ENCODE measurements around the gene ADAM23. TPM values are rescaled to one million over a fixed set of nuclear protein-coding genes. Genes with fewer than 3 reads are reported as not detected.

ADAM23 gene
- total and polyA plus RNA-seq, 2 of the 13 experiments (the other 11 are each of a cell fraction or from before 2014, with no cell fraction given), result 0.04 TPM; not detected in 1

- no peak for ATAC-seq
- POLR2A ChIA-PET, result no interaction called here
- Histone ChIP-seq H3K4me2 (ENCODE audit: low read depth, low read length) (no peak overlapping the region), H3K4me3 (replicated peaks in 1 of 3; ENCODE audit: insufficient read depth in 1 of 3, low read depth in 2 of 3, low read length in 3 of 3) (no peak overlapping the region), H3K27me3 (ENCODE audit: control insufficient read depth in 1 of 2, insufficient read depth in 2 of 2, low read length in 2 of 2) (no peaks in the 10 kb centered on the region; a peak in 1 of 5 replicates), H3K4me1 (ENCODE audit: insufficient read depth, low read length) (peaks cover 13% of the 10 kb centered on the region), H3K9me3 (ENCODE audit: low read length) (no peaks in the 10 kb centered on the region), H4K20me1 (ENCODE audit: insufficient read depth, low read length) (no peaks in the 10 kb centered on the region), H3K9ac (ENCODE audit: insufficient read depth, low read depth, low read length) (no peak overlapping the region), H3K79me2 (ENCODE audit: insufficient read depth, low read length) (no peaks in the 10 kb centered on the region), H3K27ac (ENCODE audit: extremely low read length, insufficient read depth, low read length) (no peak overlapping the region), H3K36me3 (replicated peaks in 1 of 2; ENCODE audit: control insufficient read depth in 1 of 2, insufficient read depth in 2 of 2, low read length in 2 of 2) (no peaks in the 10 kb centered on the region), H2AFZ (ENCODE audit: low read length) (no peak overlapping the region)
- TF ChIP-seq, protein P1, sequence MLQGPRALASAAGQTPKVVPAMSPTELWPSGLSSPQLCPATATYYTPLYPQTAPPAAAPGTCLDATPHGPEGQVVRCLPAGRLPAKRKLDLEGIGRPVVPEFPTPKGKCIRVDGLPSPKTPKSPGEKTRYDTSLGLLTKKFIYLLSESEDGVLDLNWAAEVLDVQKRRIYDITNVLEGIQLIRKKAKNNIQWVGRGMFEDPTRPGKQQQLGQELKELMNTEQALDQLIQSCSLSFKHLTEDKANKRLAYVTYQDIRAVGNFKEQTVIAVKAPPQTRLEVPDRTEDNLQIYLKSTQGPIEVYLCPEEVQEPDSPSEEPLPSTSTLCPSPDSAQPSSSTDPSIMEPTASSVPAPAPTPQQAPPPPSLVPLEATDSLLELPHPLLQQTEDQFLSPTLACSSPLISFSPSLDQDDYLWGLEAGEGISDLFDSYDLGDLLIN (CRISPR knock-in tag; IDR thresholded peaks at IDR 0.05; ENCODE audit: borderline replicate concordance), result no peak
- no peak for TF ChIP-seq SALL2 (CRISPR knock-in tag; IDR thresholded peaks at IDR 0.05)
- no peak for TF ChIP-seq ZNF878 (CRISPR knock-in tag; IDR thresholded peaks at IDR 0.05)
- TF ChIP-seq MYPOP (CRISPR knock-in tag; IDR thresholded peaks at IDR 0.05), result no peak
- no peak for TF ChIP-seq ZKSCAN5 (CRISPR knock-in tag; IDR thresholded peaks at IDR 0.05)
- TF ChIP-seq, protein P2, sequence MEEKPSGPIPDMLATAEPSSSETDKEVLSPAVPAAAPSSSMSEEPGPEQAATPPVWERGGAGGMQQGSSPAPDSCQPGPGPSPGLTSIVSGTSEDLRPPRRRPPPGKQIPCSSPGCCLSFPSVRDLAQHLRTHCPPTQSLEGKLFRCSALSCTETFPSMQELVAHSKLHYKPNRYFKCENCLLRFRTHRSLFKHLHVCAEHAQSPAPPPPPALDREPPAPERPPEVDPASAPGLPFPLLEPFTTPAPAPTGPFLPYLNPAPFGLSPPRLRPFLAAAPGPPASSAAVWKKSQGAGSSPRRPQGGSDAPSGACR (CRISPR knock-in tag; IDR thresholded peaks at IDR 0.05), result no peak
- TF ChIP-seq GRHL1 (CRISPR knock-in tag; conservative IDR thresholded peaks at IDR 0.05), result no peak
- no peak for TF ChIP-seq ZBED4 (CRISPR knock-in tag; IDR thresholded peaks at IDR 0.05; ENCODE audit: borderline replicate concordance)
- WGBS (ENCODE audit: low lambda C conversion rate), result 10% methylated on average over 6 of the region's 6 CpGs
- BruUV-seq (replicated peaks), result no TSS peak
- FAIRE-seq, result no peak
- intact Hi-C loops (cut with micrococcal nuclease; ENCODE audit: unreplicated experiment), result loop anchor here (1.0 kb wide), 1 partner anchor 48 kb away; no protein-coding TSS in a partner anchor
- in situ Hi-C loops (cut with HindIII; ENCODE audit: extremely low pct_ligation_motif_present, low pct_unique_long_range_greater_than_20kb), result no loop called here
- no peak for DNase-seq (ENCODE audit: low spot score)
- CTCF ChIA-PET (ENCODE audit: low intra/inter-chr PET ratio, low total read pairs), result no interaction called here
These were observed 10.9 kb upstream of the ADAM23 start for GRCh38 chr2:206432193-206433082.

Measured in HepG2 (cell line).